HepG2 (cell line): Measurements from ENCODE around the gene MKS1. TPM values are rescaled to one million over a fixed set of nuclear protein-coding genes. Genes with fewer than 3 reads are reported as not detected.

Experiments used
- ATAC-seq: fragments of 200-7000 bp; cut with Tn5 transposase; 3 replicates; pipeline ENCODE4 v1.9.1; 2020; ENCODE audit warnings: mild to moderate bottlenecking, moderate library complexity
- BruUV-seq: library from RNA; stranded (reverse); fragments of 400-500 nt; replicated peaks from 2 replicates; lab custom pipeline; 2021; lab: Mats Ljungman, UMichigan
- CTCF ChIA-PET: fragments of 300-600 bp; formaldehyde crosslinking; extraction: SDS; loops from one replicate; lab custom pipeline; 2021; ENCODE audit warnings: low total read pairs, inconsistent platforms, low intra/inter-chr PET ratio; lab: Yijun Ruan, JAX
- POLR2A ChIA-PET: fragments of 350-600 bp; sonication (Branson Sonifier 250); formaldehyde crosslinking; loops from one replicate; lab custom pipeline; 2020; ENCODE audit warnings: antibody characterized with exemption, inconsistent platforms; lab: Yijun Ruan, JAX
- DNase-seq: peaks from one replicate; pipeline ENCODE4 v3.0.0-alpha.2; 2015; ENCODE audit warnings: low spot score
- FAIRE-seq: peaks from 3 replicates; lab custom pipeline; 2011; peaks lifted over from hg19 to GRCh38; lab: Jason Lieb, UNC
- H2AFZ ChIP-seq: one replicate; pipeline ENCODE4 v1.6.1; 2011; ENCODE audit warnings: low read length, inconsistent platforms
- H3K27ac ChIP-seq: fragments of 300-600 bp; 3 replicates; pipeline ENCODE4 v1.8.0; 2011; ENCODE audit warnings: mixed run types, mild to moderate bottlenecking, mixed read lengths, low read length, inconsistent platforms; ENCODE audit not compliant: insufficient read depth; ENCODE audit errors: extremely low read length
- H3K27me3 ChIP-seq, 2 experiments: fragments of 200-600 bp in 1 of 2; 2 replicates in 1 of 2; 3 replicates in 1 of 2; pipeline versions ENCODE4 v1.6.0 to v1.8.0; 2011; ENCODE audit warnings: low read length in 2 of 2, mild to moderate bottlenecking in 2 of 2, moderate library complexity in 2 of 2, inconsistent platforms in 1 of 2; ENCODE audit not compliant: insufficient read depth in 2 of 2, control insufficient read depth in 1 of 2
- H3K36me3 ChIP-seq, 2 experiments: fragments of 200-600 bp in 1 of 2; replicated peaks in 1 of 2; 2 replicates in 1 of 2; 3 replicates in 1 of 2; pipeline versions ENCODE4 v1.5.1 to v1.8.0; 2011; ENCODE audit warnings: low read length in 2 of 2, inconsistent platforms in 1 of 2; ENCODE audit not compliant: insufficient read depth in 2 of 2, control insufficient read depth in 1 of 2
- H3K4me1 ChIP-seq: 2 replicates; pipeline ENCODE4 v1.5.1; 2012; ENCODE audit warnings: low read length, inconsistent platforms; ENCODE audit not compliant: insufficient read depth
- H3K4me2 ChIP-seq: 2 replicates; pipeline ENCODE4 v1.6.0; 2011; ENCODE audit warnings: low read depth, low read length, inconsistent platforms
- H3K4me3 ChIP-seq, 3 experiments: fragments of 200-600 bp in 1 of 3; sonication (generic), shearing (Covaris generic) in 1 of 3; replicated peaks in 1 of 3; 2 replicates each; pipeline ENCODE4 v1.5.1; 2011 to 2016; ENCODE audit warnings: low read length in 3 of 3, inconsistent platforms in 2 of 3, low read depth in 2 of 3, mild to moderate bottlenecking in 2 of 3, control low read depth in 1 of 3, mixed read lengths in 1 of 3; ENCODE audit not compliant: insufficient read depth in 1 of 3
- H3K79me2 ChIP-seq: one replicate; pipeline ENCODE4 v1.6.1; 2011; ENCODE audit warnings: low read length, inconsistent platforms; ENCODE audit not compliant: insufficient read depth
- H3K9ac ChIP-seq: 2 replicates; pipeline ENCODE4 v1.6.0; 2011; ENCODE audit warnings: mild to moderate bottlenecking, low read depth, low read length, inconsistent platforms; ENCODE audit not compliant: insufficient read depth
- H3K9me3 ChIP-seq: 2 replicates; pipeline ENCODE4 v1.5.1; 2012; ENCODE audit warnings: mild to moderate bottlenecking, low read length
- H4K20me1 ChIP-seq: 2 replicates; pipeline ENCODE4 v1.6.0; 2011; ENCODE audit warnings: inconsistent platforms, mild to moderate bottlenecking, low read length, moderate library complexity; ENCODE audit not compliant: insufficient read depth
- BCL6 ChIP-seq: IDR thresholded peaks from 2 replicates; pipeline ENCODE4 v1.6.1; 2016; ENCODE audit warnings: missing genetic modification reagents, missing compliant biosample characterization
- CCAR2 ChIP-seq: fragments of 200-400 bp; formaldehyde crosslinking; optimal IDR thresholded peaks from 2 replicates; pipeline ENCODE3; 2018; ENCODE audit warnings: low read depth, mild to moderate bottlenecking, low read length, moderate library complexity
- HNRNPK ChIP-seq: fragments of 200-400 bp; formaldehyde crosslinking; IDR thresholded peaks from 2 replicates; pipeline ENCODE4 v1.6.1; 2018; ENCODE audit warnings: low read length, low read depth, moderate library complexity, mild to moderate bottlenecking; ENCODE audit not compliant: poor library complexity, severe bottlenecking
- RFX1 ChIP-seq: fragments of 450-650 bp; IDR thresholded peaks from 2 replicates; pipeline ENCODE4 v1.6.1; 2017
- ZBTB14 ChIP-seq: sonication (generic); formaldehyde crosslinking; IDR thresholded peaks from 2 replicates; pipeline ENCODE4 v1.4.0; 2020; ENCODE audit warnings: missing genetic modification reagents
- ZBTB7B ChIP-seq: sonication (generic); formaldehyde crosslinking; IDR thresholded peaks from 2 replicates; pipeline ENCODE4 v1.4.0; 2020; ENCODE audit warnings: missing genetic modification reagents
- ZKSCAN5 ChIP-seq: sonication (generic); formaldehyde crosslinking; IDR thresholded peaks from 2 replicates; pipeline ENCODE4 v1.5.1; 2020; ENCODE audit warnings: mild to moderate bottlenecking, missing genetic modification reagents
- WGBS: methylation state at CpG from one replicate; pipeline ENCODE4 v1.1.6; 2017; ENCODE audit warnings: low lambda C conversion rate; 5-methylcytosine and 5-hydroxymethylcytosine counted together
- in situ Hi-C: cut with HindIII; loops from 2 replicates; pipeline ENCODE4 v1.10.0; 2017; ENCODE audit warnings: low pct_unique_long_range_greater_than_20kb; ENCODE audit not compliant: extremely low pct_ligation_motif_present
- intact Hi-C: fragments of 100-400 bp; cut with micrococcal nuclease; formaldehyde crosslinking; loops from one replicate; pipeline ENCODE4 v1.10.0; 2022; ENCODE audit not compliant: unreplicated experiment
- polyA plus RNA-seq, 8 experiments: library from polyadenylated mRNA; depleted of rRNA in 3 of 8; stranded (reverse) in 7 of 8; unstranded in 1 of 8; fragments of >200 nt; fragmentation: Illumina TruSeq in 4 of 8; extraction: Trizol in 4 of 8; gene quantifications; 2 replicates each; pipeline versions ENCODE4 v1.2.1 to v1.2.3, GENCODE V29; 2011 to 2016; ENCODE audit warnings: low read depth in 4 of 8, missing spikeins in 1 of 8, mixed read lengths in 1 of 8; ENCODE audit not compliant: insufficient read depth in 1 of 8
- total RNA-seq, 5 experiments: library from RNA; depleted of rRNA; stranded (reverse); fragments of >200 nt; fragmentation: Illumina TruSeq; extraction: Trizol; gene quantifications; 2 replicates each; pipeline ENCODE4 v1.2.3, GENCODE V29; 2016; ENCODE audit warnings: low read depth in 1 of 5
- TF ChIP-seq, protein P1 (sequence below): sonication (generic); formaldehyde crosslinking; IDR thresholded peaks from 2 replicates; pipeline ENCODE4 v1.4.0; 2020; ENCODE audit warnings: missing genetic modification reagents

The MKS1 gene
- total and polyA plus RNA-seq, 2 of the 13 experiments (the other 11 are each of a cell fraction or from before 2014, with no cell fraction given), result 16.1 to 26.3 TPM

GRCh38 chr17:58208344-58208743, 10.7 kb downstream of the MKS1 start:
- no peaks in the 10 kb centered on the region for H3K79me2 ChIP-seq
- no peak for FAIRE-seq
- no peak overlapping the region for H3K27ac ChIP-seq
- no peak overlapping the region for H3K9ac ChIP-seq
- H4K20me1 ChIP-seq, result no peaks in the 10 kb centered on the region
- no peak overlapping the region for H2AFZ ChIP-seq
- no peak overlapping the region for H3K4me3 ChIP-seq
- H3K9me3 ChIP-seq, result no peaks in the 10 kb centered on the region
- TF ChIP-seq BCL6 (CRISPR knock-in tag) (no peak), HNRNPK (no peak), ZBTB7B (no peak), ZKSCAN5 (no peak), CCAR2 (no peak), RFX1 (no peak), ZBTB14 (no peak)
- TF ChIP-seq, protein P1, sequence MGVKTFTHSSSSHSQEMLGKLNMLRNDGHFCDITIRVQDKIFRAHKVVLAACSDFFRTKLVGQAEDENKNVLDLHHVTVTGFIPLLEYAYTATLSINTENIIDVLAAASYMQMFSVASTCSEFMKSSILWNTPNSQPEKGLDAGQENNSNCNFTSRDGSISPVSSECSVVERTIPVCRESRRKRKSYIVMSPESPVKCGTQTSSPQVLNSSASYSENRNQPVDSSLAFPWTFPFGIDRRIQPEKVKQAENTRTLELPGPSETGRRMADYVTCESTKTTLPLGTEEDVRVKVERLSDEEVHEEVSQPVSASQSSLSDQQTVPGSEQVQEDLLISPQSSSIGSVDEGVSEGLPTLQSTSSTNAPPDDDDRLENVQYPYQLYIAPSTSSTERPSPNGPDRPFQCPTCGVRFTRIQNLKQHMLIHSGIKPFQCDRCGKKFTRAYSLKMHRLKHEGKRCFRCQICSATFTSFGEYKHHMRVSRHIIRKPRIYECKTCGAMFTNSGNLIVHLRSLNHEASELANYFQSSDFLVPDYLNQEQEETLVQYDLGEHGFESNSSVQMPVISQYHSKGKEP (CRISPR knock-in tag), result no peak
- TF ChIP-seq, all 625 proteins: peak for 0
- in situ Hi-C loops, result no loop called here
- WGBS, result 90% methylated on average over 5 of the region's 5 CpGs
- DNase-seq (no peak), ATAC-seq (no peak)
- no peaks in the 10 kb centered on the region for H3K27me3 ChIP-seq
- no TSS peak for BruUV-seq
- ChIA-PET CTCF (no interaction called here), POLR2A (interaction anchor here (0.9 kb wide), 1 partner anchor 11 kb away, joined by 3 read pairs; the partner anchor contains the start of gene MKS1)
- H3K4me2 ChIP-seq, result no peak overlapping the region
- H3K4me1 ChIP-seq, result no peaks in the 10 kb centered on the region
- H3K36me3 ChIP-seq, result peaks cover 13 to 45% of the 10 kb centered on the region in 2 experiments
- intact Hi-C loops, result no loop called here
